Activated T-cell treated with anti-CD3 and anti-CD28 coated beads, Interleukin-2, amount 50 U/mL, for 72 hours (primary cell): ENCODE results near the gene ERC2. TPM values are rescaled to one million over a fixed set of nuclear protein-coding genes. Genes with fewer than 3 reads are reported as not detected.

Experiments used
- ATAC-seq, 2 donors: fragments of 150-1000 bp; cut with Tn5 transposase; replicated peaks in 1 of 2; 2 replicates each; pipeline ENCODE4 v1.10.0; 2021; ENCODE audit warnings: moderate library complexity in 2 of 2, mild to moderate bottlenecking in 1 of 2
- DNase-seq, 2 donors: peaks; one replicate each; pipeline ENCODE4 v3.0.0; 2021 to 2022; ENCODE audit warnings: mixed read lengths in 1 of 2
- H3K27ac Mint-ChIP-seq: one replicate; pipeline ENCODE4 v1.8.0; 2022; ENCODE audit warnings: mild to moderate bottlenecking, moderate library complexity, mixed read lengths
- H3K27me3 Mint-ChIP-seq: one replicate; pipeline ENCODE4 v1.8.0; 2022; ENCODE audit warnings: low read depth, mixed read lengths
- H3K36me3 Mint-ChIP-seq, 2 donors: one replicate each; pipeline ENCODE4 v1.8.0; 2022; ENCODE audit warnings: mixed read lengths in 2 of 2, mild to moderate bottlenecking in 1 of 2; ENCODE audit not compliant: insufficient read depth in 2 of 2
- H3K4me1 Mint-ChIP-seq: one replicate; pipeline ENCODE4 v1.8.0; 2022; ENCODE audit warnings: low read depth, mixed read lengths
- H3K4me3 Mint-ChIP-seq, 2 donors: one replicate each; pipeline ENCODE4 v1.8.0; 2022; ENCODE audit warnings: mild to moderate bottlenecking in 2 of 2, mixed read lengths in 2 of 2, moderate library complexity in 2 of 2
- H3K9me3 Mint-ChIP-seq, 2 donors: one replicate each; pipeline ENCODE4 v1.8.0; 2022; ENCODE audit warnings: mixed read lengths in 2 of 2
- total RNA-seq, 2 donors: library from RNA; stranded (reverse); gene quantifications; one replicate each; pipeline ENCODE4 v1.2.3, GENCODE V29; 2022

ERC2 gene
- total RNA-seq, 2 donors from 2014 or later, result 0.19 to 0.35 TPM

- Mint-ChIP-seq H3K4me3 (no peak overlapping the region), H3K27me3 (peaks cover 59% of the 10 kb centered on the region), H3K36me3 (no peaks in the 10 kb centered on the region), H3K4me1 (peaks cover 11% of the 10 kb centered on the region), H3K27ac (no peak overlapping the region), H3K9me3 (no peaks in the 10 kb centered on the region)
- no peak for ATAC-seq
- DNase-seq, result no peak
Observed at GRCh38 chr3:55491296-55491816, 976.9 kb downstream of the ERC2 start.

GRCh38 chr3:55490276-55490913 lies 977.9 kb downstream of the ERC2 start:
- Mint-ChIP-seq H3K36me3 (no peaks in the 10 kb centered on the region), H3K4me3 (no peak overlapping the region), H3K27ac (no peak overlapping the region), H3K9me3 (no peaks in the 10 kb centered on the region), H3K27me3 (peaks cover 63% of the 10 kb centered on the region), H3K4me1 (peaks cover 13% of the 10 kb centered on the region)
- DNase-seq, result no peak
- ATAC-seq, result no peak

- peak overlapping the region in 1 of 2 donors; percentile 70 for H3K4me3 Mint-ChIP-seq
- ATAC-seq (no peak), DNase-seq (no peak)
- peaks cover 13% of the 10 kb centered on the region for H3K4me1 Mint-ChIP-seq
- peaks cover 69% of the 10 kb centered on the region for H3K27me3 Mint-ChIP-seq
- H3K9me3 Mint-ChIP-seq, result no peaks in the 10 kb centered on the region
- no peak overlapping the region for H3K27ac Mint-ChIP-seq
- no peaks in the 10 kb centered on the region for H3K36me3 Mint-ChIP-seq
Observed at GRCh38 chr3:55489798-55490132, 978.5 kb downstream of the ERC2 start.

- H3K27me3 Mint-ChIP-seq, result peaks cover 81% of the 10 kb centered on the region
- peak overlapping the region; percentile 70 to 74 for H3K4me3 Mint-ChIP-seq
- ATAC-seq (peak; percentile 23 to 45), DNase-seq (peak in 1 of 2 donors; percentile 50)
- H3K27ac Mint-ChIP-seq, result no peak overlapping the region
- H3K9me3 Mint-ChIP-seq, result no peaks in the 10 kb centered on the region
- H3K4me1 Mint-ChIP-seq, result peaks cover 17% of the 10 kb centered on the region
- no peaks in the 10 kb centered on the region for H3K36me3 Mint-ChIP-seq
Observed at GRCh38 chr3:55488398-55489055, 979.7 kb downstream of the ERC2 start.

GRCh38 chr3:55487381-55488241 lies 980.7 kb downstream of the ERC2 start:
- Mint-ChIP-seq H3K4me1 (peaks cover 21% of the 10 kb centered on the region), H3K27me3 (peaks cover 89% of the 10 kb centered on the region), H3K4me3 (peak overlapping the region; percentile 76 to 91), H3K36me3 (no peaks in the 10 kb centered on the region), H3K9me3 (no peaks in the 10 kb centered on the region), H3K27ac (no peak overlapping the region)
- no peak for DNase-seq
- ATAC-seq, result no peak

- Mint-ChIP-seq H3K27ac (no peak within 1 kb of the TSS), H3K4me1 (peaks cover 21% of the 10 kb centered on the region), H3K9me3 (no peaks in the 10 kb centered on the region), H3K36me3 (no peaks in the 10 kb centered on the region), H3K27me3 (peaks cover 84% of the 10 kb centered on the region), H3K4me3 (peak within 1 kb of the TSS; percentile 76 to 91)
- ATAC-seq (no peak), DNase-seq (no peak)
Observed at GRCh38 chr3:55486857-55487380, 981.3 kb downstream of the ERC2 start, which contains the start of gene WNT5A. TSS of gene WNT5A (minus strand) at chr3:55487306. CDS start at chr3:55486985, 321 bp downstream.

GRCh38 chr3:55486101-55486856 lies 982.0 kb downstream of the ERC2 start:
- ATAC-seq, result no peak
- H3K4me1 Mint-ChIP-seq, result peaks cover 21% of the 10 kb centered on the region
- no peak overlapping the region for H3K27ac Mint-ChIP-seq
- H3K36me3 Mint-ChIP-seq, result no peaks in the 10 kb centered on the region
- DNase-seq, result no peak
- H3K27me3 Mint-ChIP-seq, result peaks cover 84% of the 10 kb centered on the region
- no peaks in the 10 kb centered on the region for H3K9me3 Mint-ChIP-seq
- peak overlapping the region; percentile 76 to 91 for H3K4me3 Mint-ChIP-seq

GRCh38 chr3:55484801-55485791 lies 983.2 kb downstream of the ERC2 start:
- H3K27me3 Mint-ChIP-seq, result peaks cover 81% of the 10 kb centered on the region
- DNase-seq (peak; percentile 73 to 74), ATAC-seq (peak; percentile 71 to 75)
- no peaks in the 10 kb centered on the region for H3K9me3 Mint-ChIP-seq
- H3K4me1 Mint-ChIP-seq, result peaks cover 21% of the 10 kb centered on the region
- H3K4me3 Mint-ChIP-seq, result peak overlapping the region; percentile 38 to 91
- H3K36me3 Mint-ChIP-seq, result no peaks in the 10 kb centered on the region
- no peak overlapping the region for H3K27ac Mint-ChIP-seq

GRCh38 chr3:55484191-55484689 lies 984.0 kb downstream of the ERC2 start:
- Mint-ChIP-seq H3K4me1 (peaks cover 16% of the 10 kb centered on the region), H3K4me3 (peak overlapping the region in 1 of 2 donors; percentile 57), H3K27me3 (peaks cover 81% of the 10 kb centered on the region), H3K36me3 (no peaks in the 10 kb centered on the region), H3K27ac (no peak overlapping the region), H3K9me3 (no peaks in the 10 kb centered on the region)
- ATAC-seq (no peak), DNase-seq (no peak)

- Mint-ChIP-seq H3K27ac (no peak overlapping the region), H3K4me1 (peaks cover 15% of the 10 kb centered on the region), H3K36me3 (no peaks in the 10 kb centered on the region), H3K9me3 (no peaks in the 10 kb centered on the region), H3K27me3 (peaks cover 75% of the 10 kb centered on the region), H3K4me3 (peak overlapping the region; percentile 12 to 57)
- ATAC-seq (no peak), DNase-seq (no peak)
Observed at GRCh38 chr3:55483196-55484095, 984.8 kb downstream of the ERC2 start.
